HepG2 (cell line): ENCODE data around the gene SUPT6H. TPM values are rescaled to one million over a fixed set of nuclear protein-coding genes. Genes with fewer than 3 reads are reported as not detected.
A peak's percentile ranks its signal among the peaks of the same experiment; 100 is the strongest.

Source experiments
- ESRRA ChIP-seq: sonication (generic); formaldehyde crosslinking; IDR thresholded peaks from 2 replicates; pipeline ENCODE4 v1.5.1; 2020; ENCODE audit warnings: mild to moderate bottlenecking, low read depth, missing genetic modification reagents
- EZH2 ChIP-seq: conservative IDR thresholded peaks from 2 replicates; pipeline ENCODE4 v1.6.1; 2012; ENCODE audit warnings: mild to moderate bottlenecking, low read depth, low read length, moderate library complexity
- FOSL2 ChIP-seq: sonication (generic); formaldehyde crosslinking; IDR thresholded peaks from 2 replicates; pipeline ENCODE4 v1.4.0; 2020; ENCODE audit warnings: missing genetic modification reagents
- GLI4 ChIP-seq: sonication (generic); formaldehyde crosslinking; IDR thresholded peaks from 2 replicates; pipeline ENCODE4 v1.5.1; 2020; ENCODE audit warnings: missing genetic modification reagents, mild to moderate bottlenecking, moderate library complexity, borderline replicate concordance
- ISL2 ChIP-seq: sonication (generic); formaldehyde crosslinking; IDR thresholded peaks from 2 replicates; pipeline ENCODE4 v1.5.0; 2020; ENCODE audit warnings: missing genetic modification reagents
- KMT2B ChIP-seq: IDR thresholded peaks from 2 replicates; pipeline ENCODE4 v1.6.1; 2016; ENCODE audit warnings: missing genetic modification reagents, missing compliant biosample characterization
- MAFG ChIP-seq: sonication (generic); formaldehyde crosslinking; IDR thresholded peaks from 2 replicates; pipeline ENCODE4 v1.5.1; 2020; ENCODE audit warnings: mild to moderate bottlenecking, missing genetic modification reagents
- NFAT5 ChIP-seq: sonication (generic); formaldehyde crosslinking; IDR thresholded peaks from 2 replicates; pipeline ENCODE4 v1.4.0; 2020; ENCODE audit warnings: missing genetic modification reagents
- RFX5 ChIP-seq: IDR thresholded peaks from 2 replicates; pipeline ENCODE4 v1.6.1; 2011; ENCODE audit warnings: low read depth, low read length, improper control_type of control experiment
- SAFB2 ChIP-seq: sonication (generic); formaldehyde crosslinking; IDR thresholded peaks from 2 replicates; pipeline ENCODE4 v1.5.1; 2020; ENCODE audit warnings: missing genetic modification reagents, low read depth, mild to moderate bottlenecking, borderline replicate concordance
- ZNF142 ChIP-seq: sonication (generic); formaldehyde crosslinking; IDR thresholded peaks from 2 replicates; pipeline ENCODE4 v1.4.0; 2020; ENCODE audit warnings: missing genetic modification reagents
- ZNF224 ChIP-seq: sonication (generic); formaldehyde crosslinking; IDR thresholded peaks from 2 replicates; pipeline ENCODE4 v1.5.0; 2020; ENCODE audit warnings: mild to moderate bottlenecking, missing genetic modification reagents
- ZNF335 ChIP-seq: sonication (generic); formaldehyde crosslinking; IDR thresholded peaks from 2 replicates; pipeline ENCODE4 v1.4.0; 2020; ENCODE audit warnings: missing genetic modification reagents
- ZNF496 ChIP-seq: sonication (generic); formaldehyde crosslinking; IDR thresholded peaks from 2 replicates; pipeline ENCODE4 v1.8.1; 2023; ENCODE audit warnings: mild to moderate bottlenecking, moderate library complexity, missing genetic modification reagents; ENCODE audit not compliant: insufficient replicate concordance
- polyA plus RNA-seq, 8 experiments: library from polyadenylated mRNA; depleted of rRNA in 3 of 8; stranded (reverse) in 7 of 8; unstranded in 1 of 8; fragments of >200 nt; fragmentation: Illumina TruSeq in 4 of 8; extraction: Trizol in 4 of 8; gene quantifications; 2 replicates each; pipeline versions ENCODE4 v1.2.1 to v1.2.3, GENCODE V29; 2011 to 2016; ENCODE audit warnings: low read depth in 4 of 8, missing spikeins in 1 of 8, mixed read lengths in 1 of 8; ENCODE audit not compliant: insufficient read depth in 1 of 8
- total RNA-seq, 5 experiments: library from RNA; depleted of rRNA; stranded (reverse); fragments of >200 nt; fragmentation: Illumina TruSeq; extraction: Trizol; gene quantifications; 2 replicates each; pipeline ENCODE4 v1.2.3, GENCODE V29; 2016; ENCODE audit warnings: low read depth in 1 of 5
- TF ChIP-seq, protein P1 (sequence below): IDR thresholded peaks from 2 replicates; pipeline ENCODE4 v1.6.1; 2016; ENCODE audit warnings: missing biosample characterization, missing genetic modification reagents, low read depth
- TF ChIP-seq, protein P2 (sequence below): sonication (generic); formaldehyde crosslinking; IDR thresholded peaks from 2 replicates; pipeline ENCODE4 v1.5.0; 2020; ENCODE audit warnings: mild to moderate bottlenecking, low read depth, missing genetic modification reagents, borderline replicate concordance

SUPT6H gene
- total and polyA plus RNA-seq, 2 of the 13 experiments (the other 11 are each of a cell fraction or from before 2014, with no cell fraction given): 32.7 to 39.9 TPM

DNA sequence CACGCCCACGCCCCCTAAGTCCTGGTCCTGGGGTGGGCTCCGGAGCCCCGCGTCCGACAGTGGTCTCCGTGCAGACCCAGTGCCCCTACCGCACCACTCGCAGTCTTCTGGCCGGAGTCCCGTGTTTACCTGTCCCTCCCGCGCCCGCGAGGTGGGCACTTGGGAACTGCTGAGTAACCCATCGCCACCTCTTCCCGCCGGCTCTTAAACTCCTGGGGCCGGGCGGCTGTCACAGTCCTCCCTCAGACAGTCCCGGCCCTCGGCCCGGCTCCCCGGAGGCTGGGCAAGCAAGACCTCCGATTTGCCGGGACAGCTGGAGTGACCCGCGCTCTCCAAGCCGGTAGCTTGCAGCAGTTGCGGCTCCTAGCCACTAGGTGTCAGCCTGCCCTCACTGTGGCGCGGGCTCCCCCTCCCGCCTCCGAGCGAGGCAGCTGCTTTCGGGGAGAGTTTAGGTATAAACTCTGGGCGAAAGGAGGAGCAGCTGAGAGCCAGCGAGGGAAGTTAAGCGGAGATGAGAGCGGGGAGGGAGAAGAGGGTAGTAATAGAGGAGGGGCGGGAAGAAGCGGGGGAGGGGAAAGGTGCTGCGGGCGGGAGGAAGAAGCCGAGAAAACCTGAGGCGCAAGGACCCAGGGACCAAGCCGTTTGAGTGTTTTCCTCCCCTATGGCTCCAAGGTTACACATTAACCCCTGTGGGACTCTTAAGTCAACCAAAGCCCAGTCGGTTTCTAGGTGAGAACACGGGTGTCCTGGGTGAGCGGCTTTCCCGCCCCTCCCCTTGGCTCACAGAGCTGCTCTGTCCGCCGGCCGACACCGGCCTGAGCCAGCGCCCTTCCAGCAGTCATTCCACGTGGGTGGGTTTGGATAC is 64.9 kb downstream of the SUPT6H start (continued):
- TF ChIP-seq NFAT5 (CRISPR knock-in tag) (no peak), FOSL2 (no peak; the same call in 1 of the 2 replicates), KMT2B (peak; percentile 57), SAFB2 (CRISPR knock-in tag) (no peak), ZNF335 (CRISPR knock-in tag) (peak; percentile 48; the same call in 1 of the 2 replicates), ZNF224 (CRISPR knock-in tag) (no peak), ESRRA (CRISPR knock-in tag) (peak; percentile 36; the same call in 1 of the 2 replicates), EZH2 (no peak), GLI4 (CRISPR knock-in tag) (no peak), RFX5 (no peak), ZNF142 (CRISPR knock-in tag) (peak; percentile 85), MAFG (no peak), ZNF496 (CRISPR knock-in tag) (no peak), ISL2 (CRISPR knock-in tag) (peak; percentile 20; the same call in 1 of the 2 replicates)
- TF ChIP-seq, protein P1, sequence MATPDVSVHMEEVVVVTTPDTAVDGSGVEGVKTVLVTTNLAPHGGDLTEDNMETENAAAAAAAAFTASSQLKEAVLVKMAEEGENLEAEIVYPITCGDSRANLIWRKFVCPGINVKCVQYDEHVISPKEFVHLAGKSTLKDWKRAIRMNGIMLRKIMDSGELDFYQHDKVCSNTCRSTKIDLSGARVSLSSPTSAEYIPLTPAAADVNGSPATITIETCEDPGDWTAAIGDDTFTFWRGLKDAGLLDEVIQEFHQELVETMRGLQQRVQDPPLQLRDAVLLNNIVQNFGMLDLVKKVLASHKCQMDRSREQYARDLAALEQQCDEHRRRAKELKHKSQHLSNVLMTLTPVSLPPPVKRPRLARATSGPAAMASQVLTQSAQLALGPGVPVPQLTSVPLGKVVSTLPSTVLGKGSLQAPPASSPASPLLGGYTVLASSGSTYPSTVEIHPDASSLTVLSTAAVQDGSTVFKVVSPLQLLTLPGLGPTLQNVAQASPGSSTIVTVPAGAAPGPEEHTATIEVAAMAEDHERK (CRISPR knock-in tag): no peak
- TF ChIP-seq, protein P2, sequence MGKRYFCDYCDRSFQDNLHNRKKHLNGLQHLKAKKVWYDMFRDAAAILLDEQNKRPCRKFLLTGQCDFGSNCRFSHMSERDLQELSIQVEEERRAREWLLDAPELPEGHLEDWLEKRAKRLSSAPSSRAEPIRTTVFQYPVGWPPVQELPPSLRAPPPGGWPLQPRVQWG (CRISPR knock-in tag): no peak
